ENCODE data around the gene LARP4B.

DNA sequence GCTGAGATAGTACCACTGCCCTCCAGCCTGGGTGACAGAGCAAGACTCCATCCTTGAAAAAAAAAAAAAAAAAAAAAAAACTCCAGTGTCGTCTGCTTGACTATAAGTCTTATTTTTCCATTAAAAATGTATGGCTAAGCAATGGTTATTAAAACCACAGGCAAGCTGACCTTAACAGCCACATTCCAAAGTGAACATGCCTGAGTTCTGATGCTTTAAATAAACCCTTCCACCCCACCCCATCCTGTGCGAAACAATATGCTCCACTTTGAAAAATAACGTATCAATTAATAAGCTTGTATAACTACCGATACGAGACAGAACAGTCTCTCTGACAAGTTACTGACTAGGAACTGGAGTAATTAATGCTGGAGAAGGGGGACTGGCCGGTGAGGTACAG, 63.7 kb downstream of the LARP4B start:
- TF ChIP-seq, protein P1, sequence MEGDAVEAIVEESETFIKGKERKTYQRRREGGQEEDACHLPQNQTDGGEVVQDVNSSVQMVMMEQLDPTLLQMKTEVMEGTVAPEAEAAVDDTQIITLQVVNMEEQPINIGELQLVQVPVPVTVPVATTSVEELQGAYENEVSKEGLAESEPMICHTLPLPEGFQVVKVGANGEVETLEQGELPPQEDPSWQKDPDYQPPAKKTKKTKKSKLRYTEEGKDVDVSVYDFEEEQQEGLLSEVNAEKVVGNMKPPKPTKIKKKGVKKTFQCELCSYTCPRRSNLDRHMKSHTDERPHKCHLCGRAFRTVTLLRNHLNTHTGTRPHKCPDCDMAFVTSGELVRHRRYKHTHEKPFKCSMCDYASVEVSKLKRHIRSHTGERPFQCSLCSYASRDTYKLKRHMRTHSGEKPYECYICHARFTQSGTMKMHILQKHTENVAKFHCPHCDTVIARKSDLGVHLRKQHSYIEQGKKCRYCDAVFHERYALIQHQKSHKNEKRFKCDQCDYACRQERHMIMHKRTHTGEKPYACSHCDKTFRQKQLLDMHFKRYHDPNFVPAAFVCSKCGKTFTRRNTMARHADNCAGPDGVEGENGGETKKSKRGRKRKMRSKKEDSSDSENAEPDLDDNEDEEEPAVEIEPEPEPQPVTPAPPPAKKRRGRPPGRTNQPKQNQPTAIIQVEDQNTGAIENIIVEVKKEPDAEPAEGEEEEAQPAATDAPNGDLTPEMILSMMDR (IDR thresholded peaks at IDR 0.05; ENCODE audit: low read depth, low read length, missing input control) = no peak
- TF ChIP-seq HNF4G (IDR thresholded peaks at IDR 0.05) (no peak), RXRA (IDR thresholded peaks at IDR 0.05) (no peak), RAD21 (IDR thresholded peaks at IDR 0.05) (no peak), YY1 (IDR thresholded peaks at IDR 0.05) (no peak), GABPA (IDR thresholded peaks at IDR 0.05 in 1 of 2, conservative IDR thresholded peaks at IDR 0.05 in 1 of 2) (no peak), JUND (IDR thresholded peaks at IDR 0.05) (no peak)
- TF ChIP-seq, protein P2, sequence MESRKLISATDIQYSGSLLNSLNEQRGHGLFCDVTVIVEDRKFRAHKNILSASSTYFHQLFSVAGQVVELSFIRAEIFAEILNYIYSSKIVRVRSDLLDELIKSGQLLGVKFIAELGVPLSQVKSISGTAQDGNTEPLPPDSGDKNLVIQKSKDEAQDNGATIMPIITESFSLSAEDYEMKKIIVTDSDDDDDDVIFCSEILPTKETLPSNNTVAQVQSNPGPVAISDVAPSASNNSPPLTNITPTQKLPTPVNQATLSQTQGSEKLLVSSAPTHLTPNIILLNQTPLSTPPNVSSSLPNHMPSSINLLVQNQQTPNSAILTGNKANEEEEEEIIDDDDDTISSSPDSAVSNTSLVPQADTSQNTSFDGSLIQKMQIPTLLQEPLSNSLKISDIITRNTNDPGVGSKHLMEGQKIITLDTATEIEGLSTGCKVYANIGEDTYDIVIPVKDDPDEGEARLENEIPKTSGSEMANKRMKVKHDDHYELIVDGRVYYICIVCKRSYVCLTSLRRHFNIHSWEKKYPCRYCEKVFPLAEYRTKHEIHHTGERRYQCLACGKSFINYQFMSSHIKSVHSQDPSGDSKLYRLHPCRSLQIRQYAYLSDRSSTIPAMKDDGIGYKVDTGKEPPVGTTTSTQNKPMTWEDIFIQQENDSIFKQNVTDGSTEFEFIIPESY (IDR thresholded peaks at IDR 0.05) = no peak
- TF ChIP-seq, protein P3, sequence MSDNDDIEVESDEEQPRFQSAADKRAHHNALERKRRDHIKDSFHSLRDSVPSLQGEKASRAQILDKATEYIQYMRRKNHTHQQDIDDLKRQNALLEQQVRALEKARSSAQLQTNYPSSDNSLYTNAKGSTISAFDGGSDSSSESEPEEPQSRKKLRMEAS (IDR thresholded peaks at IDR 0.05) = no peak
- TF ChIP-seq, protein P4, sequence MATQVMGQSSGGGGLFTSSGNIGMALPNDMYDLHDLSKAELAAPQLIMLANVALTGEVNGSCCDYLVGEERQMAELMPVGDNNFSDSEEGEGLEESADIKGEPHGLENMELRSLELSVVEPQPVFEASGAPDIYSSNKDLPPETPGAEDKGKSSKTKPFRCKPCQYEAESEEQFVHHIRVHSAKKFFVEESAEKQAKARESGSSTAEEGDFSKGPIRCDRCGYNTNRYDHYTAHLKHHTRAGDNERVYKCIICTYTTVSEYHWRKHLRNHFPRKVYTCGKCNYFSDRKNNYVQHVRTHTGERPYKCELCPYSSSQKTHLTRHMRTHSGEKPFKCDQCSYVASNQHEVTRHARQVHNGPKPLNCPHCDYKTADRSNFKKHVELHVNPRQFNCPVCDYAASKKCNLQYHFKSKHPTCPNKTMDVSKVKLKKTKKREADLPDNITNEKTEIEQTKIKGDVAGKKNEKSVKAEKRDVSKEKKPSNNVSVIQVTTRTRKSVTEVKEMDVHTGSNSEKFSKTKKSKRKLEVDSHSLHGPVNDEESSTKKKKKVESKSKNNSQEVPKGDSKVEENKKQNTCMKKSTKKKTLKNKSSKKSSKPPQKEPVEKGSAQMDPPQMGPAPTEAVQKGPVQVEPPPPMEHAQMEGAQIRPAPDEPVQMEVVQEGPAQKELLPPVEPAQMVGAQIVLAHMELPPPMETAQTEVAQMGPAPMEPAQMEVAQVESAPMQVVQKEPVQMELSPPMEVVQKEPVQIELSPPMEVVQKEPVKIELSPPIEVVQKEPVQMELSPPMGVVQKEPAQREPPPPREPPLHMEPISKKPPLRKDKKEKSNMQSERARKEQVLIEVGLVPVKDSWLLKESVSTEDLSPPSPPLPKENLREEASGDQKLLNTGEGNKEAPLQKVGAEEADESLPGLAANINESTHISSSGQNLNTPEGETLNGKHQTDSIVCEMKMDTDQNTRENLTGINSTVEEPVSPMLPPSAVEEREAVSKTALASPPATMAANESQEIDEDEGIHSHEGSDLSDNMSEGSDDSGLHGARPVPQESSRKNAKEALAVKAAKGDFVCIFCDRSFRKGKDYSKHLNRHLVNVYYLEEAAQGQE (IDR thresholded peaks at IDR 0.05) = no peak
- TF ChIP-seq, protein P5, sequence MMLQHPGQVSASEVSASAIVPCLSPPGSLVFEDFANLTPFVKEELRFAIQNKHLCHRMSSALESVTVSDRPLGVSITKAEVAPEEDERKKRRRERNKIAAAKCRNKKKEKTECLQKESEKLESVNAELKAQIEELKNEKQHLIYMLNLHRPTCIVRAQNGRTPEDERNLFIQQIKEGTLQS (IDR thresholded peaks at IDR 0.05) = no peak
